ENCODE results near the gene C22orf23.

Gene C22orf23

DNA sequence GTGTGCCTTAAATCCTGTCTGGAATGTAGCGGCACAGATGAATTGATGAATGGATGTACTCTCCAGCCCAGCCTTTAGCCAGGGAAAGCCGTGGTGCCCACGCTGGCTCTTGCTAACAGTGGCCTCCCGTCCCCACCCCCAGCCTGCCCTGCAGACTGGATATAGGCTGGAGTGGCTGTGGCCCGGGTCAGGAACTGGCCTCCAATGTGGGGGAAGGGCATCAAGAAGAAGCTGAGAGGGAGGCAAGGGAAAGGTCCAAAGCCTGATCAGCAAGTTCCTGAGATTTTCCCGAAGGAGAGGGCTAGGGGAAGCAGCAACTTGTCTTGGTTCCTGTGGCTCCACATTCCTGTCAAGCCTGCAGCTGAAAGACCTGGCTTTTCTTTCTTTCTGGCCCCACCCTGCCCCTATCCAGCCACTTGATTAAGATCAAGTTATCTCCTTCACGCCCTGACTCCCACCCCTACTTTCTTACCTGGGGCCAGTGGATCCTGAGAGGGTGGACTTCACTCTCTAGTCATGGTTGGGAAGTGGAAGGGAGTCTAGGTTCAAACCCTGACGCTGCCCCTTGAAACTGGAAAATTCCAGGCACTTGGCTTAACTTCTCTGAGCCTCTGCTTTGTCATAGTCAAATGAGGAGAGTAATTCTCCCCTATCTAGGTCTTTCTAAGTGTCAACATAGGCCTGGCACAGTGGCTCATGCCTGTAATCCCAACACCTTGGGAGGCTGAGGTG, 58.3 kb downstream of the C22orf23 start:
- DNase-seq = no peak

DNA sequence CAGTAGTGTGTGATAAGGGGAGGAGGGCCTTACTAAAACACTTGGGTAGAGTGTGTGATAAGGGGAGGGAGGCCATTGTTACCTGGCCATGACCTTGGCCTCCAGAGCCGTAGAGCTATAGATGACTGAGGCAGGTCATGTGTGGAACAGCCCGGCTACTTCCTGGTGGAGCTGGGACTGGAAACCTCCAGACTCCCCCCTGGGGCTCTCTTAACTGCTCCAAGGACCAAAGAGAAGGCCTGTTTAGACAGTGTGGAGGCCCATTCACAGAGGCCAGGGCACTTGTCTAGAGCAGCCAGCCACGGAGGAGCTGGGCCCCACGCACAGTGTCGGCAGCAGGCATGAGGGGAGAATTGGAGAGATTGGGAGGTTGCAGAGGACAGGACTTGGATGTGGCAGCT, 59.8 kb downstream of the C22orf23 start:
- DNase-seq = no peak
